LNCaP clone FGC (cell line): ENCODE results near the gene SRGAP3.

ENCODE experiments used
- DNase-seq: peaks from one replicate; pipeline ENCODE4 v3.0.0-alpha.2; 2011; ENCODE audit warnings: low read depth
- H3K4me3 ChIP-seq: 2 replicates; pipeline ENCODE4 v1.5.1; 2011; ENCODE audit warnings: mild to moderate bottlenecking, low read depth, low read length, control low read depth
- TF ChIP-seq, protein P1 (sequence below): IDR thresholded peaks from 2 replicates; pipeline ENCODE4 v1.5.1; 2012; ENCODE audit warnings: mild to moderate bottlenecking; ENCODE audit not compliant: control insufficient read depth, insufficient read depth; ENCODE audit errors: extremely low read depth

SRGAP3 gene

DNA sequence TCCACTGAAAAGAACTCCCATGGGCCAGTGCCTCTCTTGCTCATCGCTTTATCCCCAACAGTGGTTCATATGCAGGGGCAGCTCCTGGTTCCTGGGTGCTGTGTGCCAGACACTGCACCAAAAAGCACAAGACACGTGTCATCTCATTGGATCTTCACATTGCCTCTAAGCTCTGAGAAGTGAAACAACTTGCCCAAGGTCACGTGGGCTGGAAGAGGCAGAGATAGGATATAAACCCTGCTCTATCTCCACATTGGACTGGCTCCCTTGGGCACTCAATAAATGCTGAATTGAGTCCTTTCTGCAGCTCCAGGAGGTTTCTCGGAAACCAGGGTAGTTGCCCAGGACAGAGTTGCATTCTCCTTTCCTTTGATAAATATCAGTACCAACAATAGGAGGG, 88.1 kb downstream of the SRGAP3 start:
- no peak for DNase-seq
- no peak overlapping the region for H3K4me3 ChIP-seq
- TF ChIP-seq, protein P1, sequence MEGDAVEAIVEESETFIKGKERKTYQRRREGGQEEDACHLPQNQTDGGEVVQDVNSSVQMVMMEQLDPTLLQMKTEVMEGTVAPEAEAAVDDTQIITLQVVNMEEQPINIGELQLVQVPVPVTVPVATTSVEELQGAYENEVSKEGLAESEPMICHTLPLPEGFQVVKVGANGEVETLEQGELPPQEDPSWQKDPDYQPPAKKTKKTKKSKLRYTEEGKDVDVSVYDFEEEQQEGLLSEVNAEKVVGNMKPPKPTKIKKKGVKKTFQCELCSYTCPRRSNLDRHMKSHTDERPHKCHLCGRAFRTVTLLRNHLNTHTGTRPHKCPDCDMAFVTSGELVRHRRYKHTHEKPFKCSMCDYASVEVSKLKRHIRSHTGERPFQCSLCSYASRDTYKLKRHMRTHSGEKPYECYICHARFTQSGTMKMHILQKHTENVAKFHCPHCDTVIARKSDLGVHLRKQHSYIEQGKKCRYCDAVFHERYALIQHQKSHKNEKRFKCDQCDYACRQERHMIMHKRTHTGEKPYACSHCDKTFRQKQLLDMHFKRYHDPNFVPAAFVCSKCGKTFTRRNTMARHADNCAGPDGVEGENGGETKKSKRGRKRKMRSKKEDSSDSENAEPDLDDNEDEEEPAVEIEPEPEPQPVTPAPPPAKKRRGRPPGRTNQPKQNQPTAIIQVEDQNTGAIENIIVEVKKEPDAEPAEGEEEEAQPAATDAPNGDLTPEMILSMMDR: no peak

DNA sequence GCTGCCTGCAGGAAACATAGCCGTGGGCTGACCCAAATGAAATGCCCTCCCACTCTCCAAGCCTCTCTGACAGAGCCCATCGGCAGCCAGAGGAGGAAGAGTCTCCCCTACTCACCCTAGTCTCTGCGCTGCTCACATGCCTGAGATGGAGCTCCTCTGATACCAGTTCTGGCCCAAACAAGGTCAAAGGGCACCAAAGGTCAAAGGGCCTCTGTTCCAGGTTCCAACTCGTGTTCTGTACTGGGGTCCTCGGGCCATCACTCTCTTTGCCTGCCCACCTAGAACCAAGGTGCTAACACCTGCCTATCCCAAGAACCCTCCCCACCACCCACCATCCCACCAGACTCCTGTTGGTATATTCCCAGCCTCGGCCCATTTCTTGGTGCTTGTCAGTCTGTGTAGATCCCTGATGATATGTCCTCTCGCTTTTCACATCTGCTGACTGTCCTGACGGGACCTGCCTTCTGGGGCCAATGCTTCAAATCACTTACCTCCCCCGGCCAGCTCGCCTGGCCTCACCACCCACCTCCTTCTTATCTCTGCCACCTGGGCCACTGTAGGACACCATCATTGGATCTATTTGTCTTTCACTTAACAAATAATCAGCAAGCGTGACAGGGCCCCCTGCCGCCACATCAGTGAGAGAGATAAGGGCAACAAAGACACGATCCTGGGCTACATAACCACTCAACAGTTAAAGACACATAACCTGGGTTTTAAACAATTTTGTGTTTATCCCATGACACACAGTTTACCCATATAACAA, 90.4 kb downstream of the SRGAP3 start:
- no peak overlapping the region for H3K4me3 ChIP-seq
- no peak for DNase-seq
- TF ChIP-seq, protein P1: no peak

DNA sequence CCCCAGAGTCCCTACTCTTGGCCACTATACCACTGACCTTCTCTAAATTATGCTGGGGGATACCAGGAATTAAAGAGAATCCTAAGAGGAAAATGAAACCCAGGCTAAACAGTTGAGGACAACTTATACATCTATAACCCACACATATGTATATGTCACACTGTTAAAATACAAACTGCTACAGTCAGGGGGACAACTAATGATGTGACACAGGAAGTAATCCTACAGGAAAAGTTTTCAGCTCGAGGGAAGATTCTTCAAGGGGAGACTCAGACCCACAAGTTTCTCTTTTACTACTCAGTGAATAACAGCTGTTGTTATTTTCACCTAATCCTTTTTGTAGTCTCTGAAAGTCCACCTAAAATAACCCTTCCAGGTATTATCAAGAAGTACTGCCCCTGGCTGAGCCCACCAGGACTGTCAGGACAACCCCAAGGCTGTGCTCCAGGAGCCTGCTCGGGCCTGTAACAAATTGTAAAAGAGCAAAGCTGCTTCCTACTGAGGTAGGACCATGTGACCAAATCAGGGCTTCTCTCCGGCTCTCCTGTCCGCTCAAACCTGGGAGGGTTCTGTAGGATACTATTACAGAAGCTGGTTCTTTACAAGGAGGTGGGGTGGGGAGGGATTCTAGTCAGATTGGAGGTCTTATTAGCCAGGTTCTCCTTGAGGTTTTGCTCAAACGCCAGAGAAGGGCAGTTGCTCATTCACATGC, 91.6 kb downstream of the SRGAP3 start:
- DNase-seq: no peak
- TF ChIP-seq, protein P1: no peak
- no peak overlapping the region for H3K4me3 ChIP-seq

DNA sequence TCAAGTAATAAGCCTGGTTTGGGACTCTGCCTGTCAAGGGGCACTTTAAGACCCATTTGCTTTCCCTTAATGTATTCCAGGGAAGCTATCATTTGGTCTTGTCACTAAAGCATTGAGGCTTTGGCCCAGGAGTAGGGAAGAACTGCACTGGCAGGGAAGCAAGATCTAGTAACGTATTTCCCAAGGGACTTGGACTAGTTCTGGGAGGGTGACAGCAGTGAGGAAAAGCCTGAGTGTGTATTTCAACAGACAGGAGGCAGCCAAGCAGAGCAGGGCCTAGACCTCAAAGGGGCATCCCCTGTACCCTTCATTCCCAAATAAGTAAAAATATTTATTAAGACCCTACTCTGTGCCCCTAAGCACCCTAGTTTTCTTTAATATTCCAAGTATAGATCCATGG, 92.8 kb downstream of the SRGAP3 start:
- no peak for DNase-seq
- H3K4me3 ChIP-seq: no peak overlapping the region
- TF ChIP-seq, protein P1: no peak

DNA sequence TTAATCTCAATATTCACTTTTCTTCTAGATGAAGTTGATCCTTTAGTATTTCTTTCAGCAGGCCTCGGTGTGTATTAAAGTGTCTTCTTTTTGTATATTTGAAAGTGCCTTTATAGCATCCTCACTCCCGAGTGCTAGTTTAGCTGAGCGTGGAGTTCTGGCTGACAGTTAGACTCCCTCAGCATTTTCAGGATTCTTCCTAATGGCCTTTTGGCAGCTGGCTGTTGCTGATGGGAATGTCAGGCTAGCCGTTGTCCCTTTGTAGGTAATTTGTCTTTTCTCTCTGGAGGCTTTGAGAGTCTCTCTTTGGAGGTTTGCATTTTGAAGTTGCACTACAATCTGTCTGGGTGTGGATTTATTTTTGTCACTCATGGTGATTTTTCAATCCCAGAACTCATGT, 94.4 kb downstream of the SRGAP3 start:
- DNase-seq: no peak
- TF ChIP-seq, protein P1: no peak
- no peak overlapping the region for H3K4me3 ChIP-seq

DNA sequence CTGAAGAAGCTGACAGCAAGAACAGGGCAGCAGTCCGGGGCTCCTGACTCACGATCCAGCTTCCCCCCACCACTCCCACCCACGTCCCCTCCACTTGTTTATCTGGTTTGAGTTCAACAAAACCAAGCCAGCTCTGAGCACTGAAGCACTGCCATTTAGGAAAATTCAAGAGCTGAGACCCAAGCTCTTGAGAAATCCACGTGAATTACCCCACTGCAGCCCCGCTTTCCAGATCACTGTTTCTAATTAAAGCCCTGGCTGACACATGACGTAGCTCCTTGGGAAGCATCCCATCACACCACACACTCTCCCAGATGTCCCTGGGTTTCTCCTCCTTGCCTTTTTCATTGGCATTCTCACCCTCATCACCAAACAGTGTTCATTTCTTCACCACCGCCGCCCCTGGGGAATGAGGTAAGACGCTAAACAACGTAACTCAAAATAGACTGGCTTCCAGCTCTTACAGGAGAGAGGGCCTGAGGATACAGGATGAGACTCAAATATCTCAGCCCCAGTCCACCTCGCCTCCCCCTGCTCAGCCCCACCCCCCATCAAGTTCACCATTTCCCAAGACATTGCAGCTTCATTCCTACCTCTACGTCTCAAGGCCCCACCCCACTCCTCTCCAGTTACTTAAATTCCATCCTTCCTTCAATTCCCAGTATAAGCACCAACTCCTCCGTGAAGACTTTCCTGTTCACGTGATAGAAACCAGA, 95.4 kb downstream of the SRGAP3 start:
- TF ChIP-seq, protein P1: no peak
- no peak overlapping the region for H3K4me3 ChIP-seq
- DNase-seq: no peak
